Right hindlimb (tissue), 1 donor: ENCODE results near the gene HOXA3.

Experiments
- DNase-seq: peaks from one replicate; pipeline ENCODE4 v3.0.0-alpha.2; 2018

Gene HOXA3

DNA sequence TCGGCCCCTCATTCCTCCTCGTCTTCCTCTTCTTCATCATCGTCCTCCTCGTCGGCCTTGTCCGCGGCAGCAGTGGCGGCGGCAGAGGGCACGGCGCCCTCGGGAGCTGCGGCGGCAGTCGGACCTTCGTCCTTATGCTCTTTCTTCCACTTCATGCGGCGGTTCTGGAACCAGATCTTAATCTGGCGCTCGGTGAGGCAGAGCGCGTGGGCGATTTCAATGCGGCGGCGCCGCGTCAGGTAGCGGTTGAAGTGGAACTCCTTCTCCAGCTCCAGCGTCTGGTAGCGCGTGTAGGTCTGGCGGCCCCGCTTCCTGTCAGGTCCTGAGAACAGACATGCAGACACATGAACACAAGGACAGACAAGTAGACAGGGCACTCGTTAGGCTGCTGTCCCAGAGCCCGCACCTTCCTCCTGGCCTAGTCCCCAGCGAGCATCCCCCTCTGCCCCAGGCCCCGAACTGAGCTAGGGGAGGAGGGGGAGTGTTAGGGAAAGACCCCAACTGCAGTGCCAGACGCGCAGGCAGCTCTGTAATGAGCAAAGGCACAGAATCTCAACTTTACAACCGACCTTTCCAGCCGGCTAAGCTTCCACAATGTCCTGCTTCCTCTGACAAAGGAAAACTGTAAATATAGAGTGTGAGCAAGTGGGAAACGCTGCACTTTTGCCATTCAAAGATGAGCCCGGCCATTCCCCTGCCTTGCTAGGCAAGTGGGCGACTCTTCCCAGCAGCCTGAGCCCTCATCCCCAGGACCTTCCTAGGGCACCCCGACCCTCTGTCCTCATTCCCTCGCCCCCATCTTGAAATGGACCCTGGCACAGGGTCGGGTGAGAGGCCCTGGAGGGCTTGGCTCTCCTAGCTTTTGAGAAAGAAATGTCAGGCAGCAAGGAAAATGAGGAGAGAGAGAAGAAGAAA is 2.8 kb upstream of the HOXA3 start:
- peak; percentile 54 for DNase-seq

DNA sequence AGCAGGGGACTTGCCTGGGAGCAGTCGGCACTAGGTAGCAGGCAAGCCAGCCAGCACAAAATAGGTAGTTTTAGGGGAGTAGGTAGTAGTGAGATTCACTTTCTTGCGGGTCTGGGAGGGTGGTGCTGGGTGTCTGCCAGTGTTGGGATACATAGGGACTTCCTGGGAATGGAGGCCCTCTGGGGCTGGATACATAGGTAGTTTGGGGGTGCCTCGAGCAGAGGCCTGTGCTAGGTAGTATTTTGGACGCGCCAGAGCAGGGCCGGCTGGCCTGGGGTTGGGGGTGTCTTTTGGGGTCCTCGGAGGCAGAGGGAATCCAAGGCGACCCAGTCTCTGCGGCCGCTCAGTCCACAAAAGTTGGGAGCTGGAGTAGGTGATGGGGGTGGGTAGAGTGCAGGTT is 2.0 kb upstream of the HOXA3 start:
- no peak for DNase-seq

DNA sequence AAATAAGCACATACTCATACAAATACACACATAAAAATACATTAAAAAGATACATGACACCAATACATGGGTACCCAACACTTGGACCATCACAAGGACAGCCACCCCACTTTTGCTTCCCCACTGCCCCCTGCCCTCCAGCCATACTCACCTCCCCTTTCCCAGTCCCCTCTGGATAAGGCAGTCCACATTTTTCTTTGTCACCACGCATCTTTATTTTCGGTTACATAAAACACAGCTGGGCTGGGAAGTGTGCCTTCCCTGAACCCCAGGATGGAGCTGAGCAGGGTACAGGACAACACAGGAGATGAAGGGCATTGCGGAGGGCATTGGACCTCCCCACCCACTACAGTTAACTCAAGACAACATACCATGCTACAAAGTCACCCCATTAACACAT is 1.1 kb upstream of the HOXA3 start:
- peak; percentile 16 for DNase-seq

DNA sequence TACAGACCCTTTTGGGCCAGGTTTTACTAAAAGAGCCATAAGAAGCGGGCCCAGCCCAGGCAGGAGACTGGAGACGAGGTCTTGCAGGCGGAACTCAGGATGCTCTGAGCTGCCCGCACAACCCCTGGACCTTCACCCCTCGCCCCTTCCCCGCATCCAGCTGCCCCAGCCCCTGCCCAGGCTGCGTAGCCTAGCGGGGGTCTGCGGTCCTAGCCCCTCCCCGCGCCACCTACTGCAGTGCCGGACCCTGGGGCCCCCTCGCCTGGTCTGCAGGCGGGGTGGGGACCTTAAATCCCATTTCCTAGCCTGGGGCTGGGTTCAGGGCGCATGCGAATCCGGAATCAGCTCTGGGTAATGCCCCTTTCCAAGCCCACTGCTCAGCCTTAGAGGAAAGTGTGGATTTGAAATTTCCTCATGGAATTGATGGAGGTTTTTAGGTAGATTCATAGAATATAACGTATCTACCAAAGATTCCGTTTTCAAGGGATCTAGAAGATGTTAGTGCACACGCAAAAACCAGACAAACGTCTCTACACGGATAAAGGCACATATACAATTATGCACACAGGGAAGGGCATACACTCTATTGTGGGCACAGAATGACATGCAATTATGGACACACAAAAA is 546 bp upstream of the HOXA3 start:
- DNase-seq, result no peak

DNA sequence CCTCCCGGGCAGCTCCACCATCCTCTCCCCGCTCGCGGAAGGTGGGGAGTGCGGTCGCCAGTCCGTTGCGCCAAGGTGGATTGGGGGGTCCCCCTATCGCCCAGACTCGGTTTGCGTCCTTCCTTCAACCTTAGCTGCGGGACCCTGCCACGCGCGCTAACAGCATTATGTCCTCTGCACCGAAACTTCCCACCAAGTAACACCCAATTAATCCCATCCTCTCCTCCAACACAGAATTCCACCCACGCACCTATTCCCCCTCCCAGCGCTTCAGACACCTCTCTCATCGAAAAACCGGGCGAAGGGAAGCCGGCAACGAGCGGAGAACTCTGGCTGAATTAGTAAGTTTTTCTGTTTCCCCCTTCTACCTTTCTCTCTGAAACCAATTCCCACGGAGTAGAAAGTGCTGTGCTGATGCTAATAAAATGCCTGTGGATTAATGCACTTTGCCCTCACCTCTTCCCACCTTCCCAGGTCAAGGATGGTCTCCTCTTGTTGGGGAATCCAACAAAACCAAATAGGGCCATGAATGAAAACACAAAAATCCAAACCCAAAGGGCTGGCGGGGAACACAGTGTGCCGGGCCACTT is 947 bp downstream of the HOXA3 start:
- DNase-seq, result peak; percentile 69

DNA sequence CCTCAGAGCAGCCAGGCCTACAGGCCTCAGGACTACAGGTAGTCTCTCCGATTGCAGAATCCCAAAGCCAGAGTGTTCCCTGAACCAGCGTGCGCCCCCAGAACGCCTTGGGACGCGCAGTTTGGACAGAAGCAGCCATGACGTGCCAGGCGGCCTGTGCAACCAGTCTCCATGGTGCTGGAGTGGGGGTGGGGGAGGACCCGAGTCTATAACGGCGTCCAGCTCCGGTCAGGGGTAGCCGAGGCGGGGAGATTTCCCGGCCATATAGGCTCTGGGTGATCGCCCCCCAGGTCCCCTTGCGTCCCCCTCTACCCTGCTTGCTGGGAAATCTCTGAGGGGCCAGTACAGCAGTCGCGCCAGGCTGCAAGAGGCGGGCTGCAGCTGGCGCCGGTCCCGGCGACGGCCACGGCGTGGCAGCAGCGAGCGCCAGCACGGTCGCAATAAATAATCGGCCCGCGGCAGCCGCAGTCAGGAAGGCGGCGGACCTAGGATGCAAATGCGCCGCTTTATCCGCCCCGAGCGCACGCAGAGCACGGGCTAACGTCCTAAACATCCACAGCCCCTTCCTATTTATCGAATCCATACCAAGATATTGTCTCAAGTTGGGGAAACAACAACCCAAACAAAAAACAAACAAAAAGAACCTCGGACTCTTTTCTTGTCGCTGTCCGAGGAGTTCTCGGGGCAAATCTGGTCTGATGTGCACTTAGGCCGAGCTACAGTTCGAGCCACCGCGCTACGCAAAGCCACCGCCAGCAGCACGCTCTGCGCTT is 1.6 kb downstream of the HOXA3 start:
- peak; percentile 90 for DNase-seq

DNA sequence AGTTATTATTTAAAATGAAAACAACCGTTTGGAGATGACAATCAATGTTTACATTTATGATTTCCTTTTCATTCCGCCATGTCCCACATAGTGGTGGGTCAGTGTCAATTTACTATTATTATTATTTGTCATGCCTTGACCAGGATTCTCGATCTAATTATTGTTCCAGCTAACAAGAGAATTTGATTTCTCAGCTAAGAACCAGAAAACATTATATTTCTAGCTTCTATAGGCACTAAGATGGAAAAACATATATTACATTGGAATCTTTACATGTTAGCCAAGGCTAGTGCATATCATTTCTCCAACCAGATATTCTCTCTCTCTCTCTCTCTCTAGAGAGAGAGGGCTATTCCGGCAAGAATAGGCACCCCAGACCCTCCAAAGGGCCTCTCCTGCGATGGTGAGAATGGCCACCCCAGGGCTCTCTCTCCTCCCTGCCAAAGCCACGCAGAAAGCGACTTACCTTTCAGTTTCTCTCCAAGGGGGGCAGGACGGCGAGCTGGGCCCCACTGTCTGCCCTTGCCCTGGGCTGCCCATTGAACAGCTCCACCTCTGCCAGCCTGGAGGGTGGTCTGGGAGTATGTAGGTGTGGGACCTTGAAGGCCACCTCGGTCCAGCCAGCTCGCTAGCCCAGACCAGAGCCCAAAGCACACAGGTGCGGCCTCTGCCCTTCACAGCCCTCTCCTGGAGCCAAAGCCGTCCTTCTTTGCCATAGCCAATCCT is 2.4 kb downstream of the HOXA3 start:
- DNase-seq, result no peak

DNA sequence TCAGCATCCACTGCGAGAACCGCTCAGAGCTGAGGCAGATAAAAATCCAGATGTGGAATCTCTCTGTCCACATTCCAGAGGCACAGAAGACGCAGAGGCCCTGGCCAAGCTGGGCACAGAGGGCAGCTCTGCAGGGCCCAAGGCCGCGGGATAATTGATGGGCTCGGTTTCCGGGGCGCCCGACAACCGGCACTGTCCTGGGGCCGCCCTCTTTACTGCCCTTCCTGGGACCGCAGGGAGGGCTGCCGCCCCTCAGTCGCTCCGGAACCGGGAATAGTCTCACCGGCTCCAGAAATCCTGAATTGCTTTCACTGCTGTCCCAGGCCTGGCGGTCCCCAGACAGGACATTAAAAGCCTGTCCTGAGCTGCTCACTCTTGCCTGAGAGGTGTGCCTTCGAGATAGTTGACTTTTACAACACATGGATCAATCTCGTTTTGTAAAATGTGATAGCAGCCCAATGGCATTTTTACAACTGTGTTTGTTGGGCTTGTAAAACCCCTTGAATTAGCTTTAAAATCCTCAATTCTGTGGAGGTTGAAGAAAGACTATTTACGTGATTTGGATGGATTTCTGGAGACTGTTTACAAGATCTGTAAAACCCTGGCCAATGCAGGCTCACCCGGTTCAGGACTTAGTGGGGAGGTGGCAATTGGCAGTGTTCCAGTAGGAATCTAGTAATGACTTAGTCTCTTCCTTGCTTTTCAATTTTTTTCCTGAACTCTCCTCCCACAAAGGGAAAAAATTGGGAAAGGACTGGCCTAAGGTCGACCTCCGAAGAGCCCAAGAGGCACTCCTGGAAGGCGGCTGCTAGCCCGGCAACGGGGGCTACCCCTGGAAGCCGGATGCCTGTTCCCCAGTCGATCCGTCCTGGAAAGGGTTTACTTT is 3.4 kb downstream of the HOXA3 start:
- DNase-seq, result peak; percentile 36

DNA sequence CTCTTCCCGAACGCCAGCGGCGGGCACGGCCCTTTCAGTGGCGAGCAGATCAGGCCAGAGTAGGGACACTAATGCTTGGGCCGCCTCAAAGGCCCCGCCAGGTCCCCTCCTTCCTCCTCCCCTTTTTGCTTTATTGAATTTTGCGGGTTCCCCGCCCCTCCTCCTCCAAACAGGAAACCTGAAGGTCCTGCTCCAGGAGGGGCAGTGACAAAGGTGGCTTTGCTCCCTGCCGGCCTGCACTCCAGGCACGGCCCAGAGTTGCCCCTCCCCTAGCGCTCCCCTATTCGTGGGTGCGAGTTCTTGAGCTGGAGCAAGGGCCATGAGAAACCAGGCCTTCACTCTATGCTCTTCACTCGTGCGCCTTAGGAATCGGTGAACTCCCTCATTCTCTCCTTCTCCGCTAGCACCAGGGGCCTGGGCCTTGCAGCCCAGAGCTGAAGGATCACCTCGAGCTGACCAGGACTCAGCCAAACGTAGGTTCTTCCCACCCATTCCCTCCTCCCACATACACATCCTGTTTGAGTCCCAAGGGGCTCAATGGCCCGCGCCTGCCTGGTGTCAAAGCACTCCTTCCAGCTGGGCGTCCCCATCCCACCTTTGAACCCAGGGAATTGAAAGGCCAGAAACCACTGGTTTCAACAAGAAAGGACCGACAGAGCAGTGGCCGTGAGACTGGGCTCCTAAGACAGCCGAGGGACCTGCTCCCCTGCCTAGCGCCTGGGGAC is 4.2 kb downstream of the HOXA3 start:
- DNase-seq, result peak; percentile 61

DNA sequence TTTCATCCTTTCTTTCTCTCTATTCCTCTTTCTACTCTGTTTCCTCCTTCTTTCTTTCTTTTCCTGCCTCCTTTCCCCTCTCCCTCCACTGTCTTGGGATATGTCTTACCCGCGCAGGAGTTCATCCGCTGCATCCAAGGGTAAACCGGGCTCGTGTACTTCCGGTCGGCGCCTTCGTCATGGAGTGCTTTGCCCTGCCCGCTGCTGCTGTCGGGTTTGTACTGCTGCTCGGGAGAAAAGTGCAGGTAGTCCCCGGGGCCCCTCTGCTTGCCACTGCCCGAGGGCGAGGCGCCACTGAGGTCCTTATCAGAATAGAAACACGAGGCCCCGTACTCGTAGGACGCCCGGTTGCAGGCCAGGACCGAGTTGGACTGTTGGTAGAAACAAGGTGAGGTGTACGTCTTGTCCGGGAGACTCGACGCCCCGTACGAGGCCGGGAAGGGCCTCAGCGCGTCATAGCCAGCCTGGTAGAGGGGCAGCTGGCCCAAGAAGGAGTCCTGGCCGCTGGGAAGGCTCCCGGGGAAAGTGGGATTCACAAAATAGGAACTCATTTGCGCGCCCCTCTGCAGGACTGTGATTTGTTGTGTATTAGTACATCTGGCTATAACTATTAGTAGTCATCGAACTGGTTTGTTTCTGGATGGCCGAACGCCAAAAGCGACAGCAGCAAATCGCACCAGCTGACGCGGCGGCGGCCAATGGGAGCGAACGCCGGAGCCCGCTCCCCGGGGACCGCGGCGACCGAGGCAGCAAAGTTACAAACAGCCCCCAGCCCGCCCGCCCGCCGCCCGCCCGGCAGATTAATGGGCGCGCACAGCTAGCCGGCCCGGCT is 5.0 kb downstream of the HOXA3 start, which contains the start of gene HOXA6:
Gene HOXA6, minus strand, starts transcription at position 576 of the 832 bp plus-strand sequence. Its CDS starts 25 bp downstream, at position 551.
- peak; percentile 76 for DNase-seq

DNA sequence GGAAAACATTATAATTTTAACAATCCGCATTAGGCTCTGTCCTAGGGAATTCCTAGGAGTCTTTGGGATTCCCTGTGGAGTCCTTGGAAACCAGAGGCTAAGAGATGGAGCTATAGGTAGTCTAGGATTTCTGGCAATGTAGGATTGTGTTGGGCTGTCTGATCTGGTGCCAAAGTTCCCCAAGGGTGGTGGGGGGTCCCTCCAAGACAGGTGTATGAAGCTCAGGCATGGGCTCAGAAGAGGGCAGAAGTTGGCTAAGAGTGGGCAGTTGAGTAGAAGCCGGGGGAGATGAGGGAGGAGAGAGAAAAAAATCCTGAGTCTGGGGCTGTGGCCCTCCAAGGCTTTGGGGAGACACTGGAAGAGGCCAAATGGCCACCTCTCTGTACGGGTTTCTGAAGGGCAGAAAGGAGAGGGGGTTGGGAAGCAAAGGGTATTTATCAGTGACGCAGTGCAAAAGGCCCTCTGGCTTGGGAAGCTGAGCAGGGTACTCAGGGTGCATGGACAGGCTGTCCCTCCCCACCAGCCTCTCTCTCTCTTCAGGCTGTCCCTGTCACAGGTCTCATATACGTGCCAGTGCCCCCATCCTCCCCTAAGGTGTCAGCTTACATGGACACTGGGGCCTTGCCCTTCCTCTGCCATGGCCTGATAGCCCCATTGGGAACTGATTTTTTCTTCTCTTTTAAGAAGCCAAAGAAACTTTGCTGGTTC is 5.7 kb downstream of the HOXA3 start:
- DNase-seq, result peak; percentile 19

DNA sequence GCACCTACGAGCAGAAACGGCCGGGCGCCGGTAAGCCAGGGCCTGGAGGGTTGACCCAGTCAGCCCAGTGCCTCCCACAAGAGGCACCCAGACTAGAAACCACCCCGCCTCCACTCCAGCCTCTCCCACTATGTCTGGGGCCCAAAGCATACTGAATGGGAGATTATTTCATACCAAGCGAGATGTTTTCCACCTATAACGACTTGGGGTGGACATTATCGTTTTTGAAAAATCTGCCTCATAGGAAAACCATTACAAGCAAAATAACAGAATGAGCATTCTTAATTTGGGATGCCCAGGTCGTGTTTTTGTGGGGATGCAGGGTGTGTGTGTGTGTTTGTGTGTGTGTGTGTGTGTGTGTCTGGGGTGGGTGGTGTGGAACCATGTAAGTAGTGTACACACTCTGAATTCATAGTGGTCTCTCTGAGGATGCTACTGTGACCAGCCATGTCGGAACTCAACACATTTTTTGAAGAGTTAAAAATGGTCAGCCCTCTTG is 6.4 kb downstream of the HOXA3 start:
- no peak for DNase-seq

DNA sequence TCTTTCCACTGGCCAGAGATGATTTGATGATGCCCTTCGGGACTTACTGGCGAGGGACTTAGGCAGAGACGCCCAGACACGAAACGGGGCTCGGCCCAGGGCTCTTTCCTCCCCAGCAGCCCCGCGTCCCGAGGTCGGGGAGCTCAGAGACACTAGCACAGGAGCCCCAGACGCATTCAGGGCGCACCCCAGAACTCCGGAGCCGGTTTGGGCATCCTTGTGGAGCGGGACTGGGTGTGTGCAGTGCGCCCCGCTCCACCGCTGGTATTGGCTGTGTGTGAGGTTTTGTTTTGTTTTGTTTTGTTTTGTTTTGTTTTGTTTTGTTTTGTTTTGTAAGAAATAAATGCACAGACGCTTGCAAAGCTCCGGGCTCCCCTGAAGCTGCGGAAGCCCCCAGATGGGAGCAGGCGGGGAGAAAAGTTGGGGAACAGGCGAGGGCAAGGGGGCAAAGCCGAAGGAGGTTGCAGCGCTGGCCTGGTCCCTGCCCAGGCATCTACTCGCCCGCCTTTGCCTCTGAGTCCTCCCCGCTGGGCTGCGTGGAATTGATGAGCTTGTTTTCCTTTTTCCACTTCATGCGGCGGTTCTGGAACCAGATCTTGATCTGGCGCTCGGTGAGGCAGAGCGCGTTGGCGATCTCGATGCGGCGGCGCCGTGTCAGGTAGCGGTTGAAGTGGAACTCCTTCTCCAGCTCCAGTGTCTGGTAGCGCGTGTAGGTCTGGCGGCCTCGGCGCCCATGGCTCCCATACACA is 7.0 kb downstream of the HOXA3 start:
- DNase-seq, result peak; percentile 37

DNA sequence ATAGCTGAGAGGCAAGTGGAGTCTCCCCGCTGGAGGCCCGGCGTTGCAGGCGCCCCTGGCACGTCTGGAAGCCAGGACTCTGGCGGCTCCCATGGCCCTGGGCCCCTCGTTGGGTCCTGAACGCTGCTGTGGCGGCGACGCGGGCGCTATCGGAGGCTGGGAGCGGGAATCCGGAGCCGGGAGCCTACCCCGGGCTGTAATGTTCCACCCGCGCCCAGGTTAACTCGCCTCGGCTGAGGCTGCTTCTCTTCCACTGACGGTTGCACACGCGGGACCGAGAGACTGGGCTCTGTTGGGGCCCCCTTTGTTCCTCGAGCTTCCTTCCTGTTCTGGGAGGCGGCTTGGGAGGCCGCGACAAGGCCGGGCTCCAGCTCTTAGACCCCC is 7.6 kb downstream of the HOXA3 start:
- DNase-seq, result peak; percentile 35

DNA sequence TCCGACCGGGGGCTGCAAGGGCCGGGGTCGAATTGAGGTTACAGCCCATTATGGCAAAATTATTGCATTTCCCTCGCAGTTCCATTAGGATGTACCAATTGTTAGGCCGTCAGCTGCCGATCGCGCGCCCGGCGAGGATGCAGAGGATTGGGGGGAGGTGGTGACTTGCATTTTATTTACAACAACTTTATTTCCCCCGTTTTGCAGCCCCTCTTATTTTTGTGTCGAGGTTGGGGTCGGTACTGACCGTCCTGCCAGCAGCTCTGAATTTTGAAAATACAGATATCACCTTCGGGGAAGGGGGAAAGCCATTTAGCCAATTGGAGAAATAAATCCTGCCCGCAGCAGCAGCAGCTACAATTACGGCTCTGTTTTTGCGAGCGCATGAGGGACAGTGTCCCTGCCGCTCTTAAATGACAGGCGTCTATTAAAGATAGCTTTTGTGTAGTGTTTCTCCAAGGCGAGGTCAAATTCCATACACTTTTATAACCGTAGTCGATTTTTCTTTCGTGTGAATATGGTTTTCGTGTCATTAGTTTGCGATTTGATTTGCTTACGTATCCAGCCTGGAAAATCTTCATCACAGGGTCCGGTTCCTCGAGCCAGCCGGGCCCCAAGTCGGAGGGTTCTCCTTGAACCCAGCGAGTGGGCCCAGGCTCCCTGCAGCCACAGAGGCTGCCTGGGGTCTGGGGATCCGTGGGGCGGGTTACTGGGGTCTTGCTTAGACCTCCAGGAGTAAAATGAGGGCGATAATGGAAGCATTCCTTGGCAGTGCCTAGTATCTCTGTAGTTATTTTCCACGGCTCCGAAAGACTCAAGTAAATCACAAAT is 8.2 kb downstream of the HOXA3 start:
- DNase-seq, result peak; percentile 21

DNA sequence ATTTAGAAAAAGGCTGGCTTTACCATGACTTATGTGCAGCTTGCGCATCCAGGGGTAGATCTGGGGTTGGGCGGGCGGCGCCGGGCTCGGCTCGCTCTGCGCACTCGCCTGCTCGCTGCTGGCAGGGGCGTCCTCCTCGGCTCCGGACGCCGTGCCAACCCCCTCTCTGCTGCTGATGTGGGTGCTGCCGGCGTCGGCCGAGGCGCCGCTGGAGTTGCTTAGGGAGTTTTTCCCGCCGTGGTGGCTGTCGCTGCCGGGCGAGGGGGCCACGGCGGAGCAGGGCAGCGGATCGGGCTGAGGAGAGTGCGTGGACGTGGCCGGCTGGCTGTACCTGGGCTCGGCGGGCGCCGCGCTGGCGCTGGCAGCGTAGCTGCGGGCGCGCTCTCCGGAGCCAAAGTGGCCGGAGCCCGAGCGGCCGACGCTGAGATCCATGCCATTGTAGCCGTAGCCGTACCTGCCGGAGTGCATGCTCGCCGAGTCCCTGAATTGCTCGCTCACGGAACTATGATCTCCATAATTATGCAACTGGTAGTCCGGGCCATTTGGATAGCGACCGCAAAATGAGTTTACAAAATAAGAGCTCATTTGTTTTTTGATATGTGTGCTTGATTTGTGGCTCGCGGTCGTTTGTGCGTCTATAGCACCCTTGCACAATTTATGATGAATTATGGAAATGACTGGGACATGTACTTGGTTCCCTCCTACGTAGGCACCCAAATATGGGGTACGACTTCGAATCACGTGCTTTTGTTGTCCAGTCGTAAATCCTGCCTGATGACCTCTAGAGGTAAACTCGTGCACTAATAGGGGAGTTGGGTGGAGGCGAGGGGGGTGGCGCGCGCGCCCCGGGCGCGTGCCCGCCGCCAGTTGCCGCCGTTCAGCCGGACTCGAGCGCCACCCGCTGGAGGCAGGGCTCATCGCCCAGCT is 9.1 kb downstream of the HOXA3 start, which contains the start of gene HOXA5:
Gene HOXA5, minus strand, starts transcription at position 659 of the 927 bp plus-strand sequence. Its CDS starts 74 bp downstream, at position 585.
- peak; percentile 83 for DNase-seq
